Mesothelial cell of epicardium (in vitro differentiated cells): ENCODE results near the gene SUGP2. TPM values are rescaled to one million over a fixed set of nuclear protein-coding genes. Genes with fewer than 3 reads are reported as not detected.

Experiments
- DNase-seq, 2 experiments: peaks; one replicate each; pipeline ENCODE4 v3.0.0; 2021; ENCODE audit warnings: low spot score in 2 of 2; ENCODE audit not compliant: unreplicated experiment in 2 of 2
- H3K27ac Mint-ChIP-seq: 2 replicates; pipeline ENCODE4 v1.8.0; 2021; ENCODE audit warnings: mixed read lengths
- H3K27me3 Mint-ChIP-seq: 2 replicates; pipeline ENCODE4 v1.8.0; 2021; ENCODE audit warnings: low read depth, mixed read lengths
- H3K36me3 Mint-ChIP-seq: 2 replicates; pipeline ENCODE4 v1.8.0; 2021; ENCODE audit warnings: mixed read lengths
- H3K4me1 Mint-ChIP-seq: 2 replicates; pipeline ENCODE4 v1.8.0; 2021; ENCODE audit warnings: mixed read lengths
- H3K4me3 Mint-ChIP-seq: 2 replicates; pipeline ENCODE4 v1.8.0; 2021; ENCODE audit warnings: mild to moderate bottlenecking, moderate library complexity, mixed read lengths
- H3K9me3 Mint-ChIP-seq: 2 replicates; pipeline ENCODE4 v1.8.0; 2021; ENCODE audit warnings: mixed read lengths
- total RNA-seq: library from RNA; stranded (reverse); gene quantifications from 3 replicates; pipeline ENCODE4 v1.2.1, GENCODE V29; 2021
- TF ChIP-seq, protein P1 (sequence below): fragments of 200-600 bp; sonication (generic); IDR thresholded peaks from one replicate; pipeline ENCODE4 v1.5.0; 2021; ENCODE audit warnings: antibody characterized with exemption; ENCODE audit not compliant: unreplicated experiment

Gene SUGP2
- total RNA-seq, 1 donor from 2014 or later: 152 TPM

- DNase-seq: no peak
- TF ChIP-seq, protein P1, sequence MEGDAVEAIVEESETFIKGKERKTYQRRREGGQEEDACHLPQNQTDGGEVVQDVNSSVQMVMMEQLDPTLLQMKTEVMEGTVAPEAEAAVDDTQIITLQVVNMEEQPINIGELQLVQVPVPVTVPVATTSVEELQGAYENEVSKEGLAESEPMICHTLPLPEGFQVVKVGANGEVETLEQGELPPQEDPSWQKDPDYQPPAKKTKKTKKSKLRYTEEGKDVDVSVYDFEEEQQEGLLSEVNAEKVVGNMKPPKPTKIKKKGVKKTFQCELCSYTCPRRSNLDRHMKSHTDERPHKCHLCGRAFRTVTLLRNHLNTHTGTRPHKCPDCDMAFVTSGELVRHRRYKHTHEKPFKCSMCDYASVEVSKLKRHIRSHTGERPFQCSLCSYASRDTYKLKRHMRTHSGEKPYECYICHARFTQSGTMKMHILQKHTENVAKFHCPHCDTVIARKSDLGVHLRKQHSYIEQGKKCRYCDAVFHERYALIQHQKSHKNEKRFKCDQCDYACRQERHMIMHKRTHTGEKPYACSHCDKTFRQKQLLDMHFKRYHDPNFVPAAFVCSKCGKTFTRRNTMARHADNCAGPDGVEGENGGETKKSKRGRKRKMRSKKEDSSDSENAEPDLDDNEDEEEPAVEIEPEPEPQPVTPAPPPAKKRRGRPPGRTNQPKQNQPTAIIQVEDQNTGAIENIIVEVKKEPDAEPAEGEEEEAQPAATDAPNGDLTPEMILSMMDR: no peak
- H3K27me3 Mint-ChIP-seq: peaks cover 27% of the 10 kb centered on the region
- H3K4me3 Mint-ChIP-seq: no peak overlapping the region
- no peaks in the 10 kb centered on the region for H3K4me1 Mint-ChIP-seq
- H3K36me3 Mint-ChIP-seq: peaks cover 2% of the 10 kb centered on the region
- H3K27ac Mint-ChIP-seq: no peak overlapping the region
- H3K9me3 Mint-ChIP-seq: no peaks in the 10 kb centered on the region
Observed at GRCh38 chr19:18987456-18987855, 45.9 kb downstream of the SUGP2 start.

- Mint-ChIP-seq H3K4me1 (no peaks in the 10 kb centered on the region), H3K36me3 (no peaks in the 10 kb centered on the region), H3K27ac (no peak overlapping the region), H3K4me3 (no peak overlapping the region), H3K27me3 (peaks cover 40% of the 10 kb centered on the region), H3K9me3 (no peaks in the 10 kb centered on the region)
- no peak for DNase-seq
- TF ChIP-seq, protein P1: no peak
Observed at GRCh38 chr19:18985257-18985656, 48.1 kb downstream of the SUGP2 start.

- TF ChIP-seq, protein P1: no peak
- no peaks in the 10 kb centered on the region for H3K36me3 Mint-ChIP-seq
- H3K4me3 Mint-ChIP-seq: no peak overlapping the region
- no peak overlapping the region for H3K27ac Mint-ChIP-seq
- H3K4me1 Mint-ChIP-seq: no peaks in the 10 kb centered on the region
- peaks cover 43% of the 10 kb centered on the region for H3K27me3 Mint-ChIP-seq
- no peak for DNase-seq
- no peaks in the 10 kb centered on the region for H3K9me3 Mint-ChIP-seq
Observed at GRCh38 chr19:18984251-18984650, 49.1 kb downstream of the SUGP2 start.

- no peak overlapping the region for H3K27ac Mint-ChIP-seq
Observed at GRCh38 chr19:18982669-18983068, 50.6 kb downstream of the SUGP2 start.

GRCh38 chr19:18980432-18981020 lies 52.8 kb downstream of the SUGP2 start:
- Mint-ChIP-seq H3K9me3 (no peaks in the 10 kb centered on the region), H3K27me3 (peaks cover 43% of the 10 kb centered on the region), H3K36me3 (no peaks in the 10 kb centered on the region), H3K4me1 (peaks cover 2% of the 10 kb centered on the region), H3K27ac (no peak overlapping the region), H3K4me3 (no peak overlapping the region)
- TF ChIP-seq, protein P1: no peak
- no peak for DNase-seq

More at GRCh38 chr19:18982669-18983068, 50.6 kb downstream of the SUGP2 start:
- TF ChIP-seq, protein P1: no peak
- Mint-ChIP-seq H3K9me3 (no peaks in the 10 kb centered on the region), H3K4me1 (no peaks in the 10 kb centered on the region), H3K27me3 (peaks cover 52% of the 10 kb centered on the region), H3K4me3 (no peak overlapping the region), H3K36me3 (no peaks in the 10 kb centered on the region)
- DNase-seq: no peak
